PC-3 (cell line): ENCODE data around the gene PTH1R.

Source experiments
- EZH2 ChIP-seq: fragments of 300-600 bp; sonication (generic); IDR thresholded peaks from one replicate; pipeline ENCODE4 v1.6.1; 2017; ENCODE audit warnings: antibody characterized with exemption, mild to moderate bottlenecking, low read length; ENCODE audit not compliant: unreplicated experiment
- TF ChIP-seq, protein P1 (sequence below): fragments of 300-600 bp; sonication (generic); conservative IDR thresholded peaks from 2 replicates; pipeline ENCODE4 v1.5.1; 2017; ENCODE audit warnings: antibody characterized with exemption, low read depth, mild to moderate bottlenecking, low read length

- TF ChIP-seq, protein P1, sequence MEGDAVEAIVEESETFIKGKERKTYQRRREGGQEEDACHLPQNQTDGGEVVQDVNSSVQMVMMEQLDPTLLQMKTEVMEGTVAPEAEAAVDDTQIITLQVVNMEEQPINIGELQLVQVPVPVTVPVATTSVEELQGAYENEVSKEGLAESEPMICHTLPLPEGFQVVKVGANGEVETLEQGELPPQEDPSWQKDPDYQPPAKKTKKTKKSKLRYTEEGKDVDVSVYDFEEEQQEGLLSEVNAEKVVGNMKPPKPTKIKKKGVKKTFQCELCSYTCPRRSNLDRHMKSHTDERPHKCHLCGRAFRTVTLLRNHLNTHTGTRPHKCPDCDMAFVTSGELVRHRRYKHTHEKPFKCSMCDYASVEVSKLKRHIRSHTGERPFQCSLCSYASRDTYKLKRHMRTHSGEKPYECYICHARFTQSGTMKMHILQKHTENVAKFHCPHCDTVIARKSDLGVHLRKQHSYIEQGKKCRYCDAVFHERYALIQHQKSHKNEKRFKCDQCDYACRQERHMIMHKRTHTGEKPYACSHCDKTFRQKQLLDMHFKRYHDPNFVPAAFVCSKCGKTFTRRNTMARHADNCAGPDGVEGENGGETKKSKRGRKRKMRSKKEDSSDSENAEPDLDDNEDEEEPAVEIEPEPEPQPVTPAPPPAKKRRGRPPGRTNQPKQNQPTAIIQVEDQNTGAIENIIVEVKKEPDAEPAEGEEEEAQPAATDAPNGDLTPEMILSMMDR, result no peak
- no peak for TF ChIP-seq EZH2
These were observed 14.2 kb upstream of the PTH1R start, which contains the start of gene MYL3 for GRCh38 chr3:46863261-46863782.
